ENCODE results near the gene TEX12.

- TF ChIP-seq POLR2A (IDR thresholded peaks at IDR 0.05) (peak; percentile 22 to 28), CTCF (IDR thresholded peaks at IDR 0.05) (no peak)
Observed at GRCh38 chr11:112163875-112164685, 3.1 kb upstream of the TEX12 start, which contains the start of gene IL18.

All from tibial nerve (tissue), 3 donors.